ENCODE results near the gene HM13.

Gene HM13

GRCh38 chr20:31551163-31552081 lies 37.2 kb downstream of the HM13 start:
- H3K4me1 ChIP-seq: peaks cover 0 to 14% (median 6%) of the 10 kb centered on the region in 4 donors
- intact Hi-C loops (cut with DNase I; ENCODE audit: low total_unique reads): no loop called here
- H3K27ac ChIP-seq: no peak overlapping the region
- no peaks in the 10 kb centered on the region for H3K9me3 ChIP-seq
- H3K4me3 ChIP-seq: no peak overlapping the region
- no peak for DNase-seq
- H3K27me3 ChIP-seq: no peaks in the 10 kb centered on the region
- TF ChIP-seq CTCF (IDR thresholded peaks at IDR 0.05): no peak
- peaks cover 32 to 83% (median 68%) of the 10 kb centered on the region in 3 donors for H3K36me3 ChIP-seq

GRCh38 chr20:31555203-31555775 lies 41.0 kb downstream of the HM13 start:
- intact Hi-C loops (cut with DNase I; ENCODE audit: low total_unique reads): no loop called here
- no peak overlapping the region for H3K27ac ChIP-seq
- peaks cover 14 to 63% (median 61%) of the 10 kb centered on the region in 3 donors for H3K36me3 ChIP-seq
- H3K4me1 ChIP-seq: peaks cover 0 to 7% (median 6%) of the 10 kb centered on the region in 4 donors
- no peak for TF ChIP-seq CTCF (IDR thresholded peaks at IDR 0.05)
- no peaks in the 10 kb centered on the region for H3K9me3 ChIP-seq
- H3K27me3 ChIP-seq: no peaks in the 10 kb centered on the region
- H3K4me3 ChIP-seq: no peak overlapping the region
- DNase-seq: no peak

GRCh38 chr20:31559704-31560093 lies 45.5 kb downstream of the HM13 start:
- Histone ChIP-seq H3K9me3 (no peaks in the 10 kb centered on the region), H3K27ac (peak overlapping the region; percentile 72 to 75), H3K4me1 (peaks cover 0 to 29% (median 23%) of the 10 kb centered on the region in 4 donors), H3K36me3 (peaks cover 29 to 57% (median 54%) of the 10 kb centered on the region in 3 donors), H3K27me3 (no peaks in the 10 kb centered on the region), H3K4me3 (no peak overlapping the region)
- intact Hi-C loops (cut with DNase I; ENCODE audit: low total_unique reads): loop anchor here (10.0 kb wide), 1 partner anchor 165 kb away; the partner anchor contains the start of gene BCL2L1
- TF ChIP-seq CTCF (IDR thresholded peaks at IDR 0.05): no peak
- DNase-seq: no peak

GRCh38 chr20:31560094-31560745 lies 46.0 kb downstream of the HM13 start:
- Histone ChIP-seq H3K27me3 (no peaks in the 10 kb centered on the region), H3K4me3 (no peak overlapping the region), H3K27ac (peak overlapping the region; percentile 72 to 75), H3K4me1 (peaks cover 0 to 29% (median 23%) of the 10 kb centered on the region in 4 donors), H3K9me3 (no peaks in the 10 kb centered on the region), H3K36me3 (peaks cover 29 to 55% (median 53%) of the 10 kb centered on the region in 3 donors)
- DNase-seq: peak; percentile 67 to 88
- intact Hi-C loops (cut with DNase I; ENCODE audit: low total_unique reads): loop anchor here (10.0 kb wide), 1 partner anchor 165 kb away; the partner anchor contains the start of gene BCL2L1
- TF ChIP-seq CTCF (IDR thresholded peaks at IDR 0.05): peak; percentile 86 to 87

GRCh38 chr20:31560746-31561598 lies 46.7 kb downstream of the HM13 start:
- peak; percentile 50 to 81 for DNase-seq
- H3K27me3 ChIP-seq: no peaks in the 10 kb centered on the region
- peak overlapping the region; percentile 72 to 75 for H3K27ac ChIP-seq
- H3K36me3 ChIP-seq: peaks cover 28 to 51% (median 51%) of the 10 kb centered on the region in 3 donors
- H3K4me3 ChIP-seq: no peak overlapping the region
- peaks cover 0 to 29% (median 23%) of the 10 kb centered on the region in 4 donors for H3K4me1 ChIP-seq
- H3K9me3 ChIP-seq: no peaks in the 10 kb centered on the region
- intact Hi-C loops (cut with DNase I; ENCODE audit: low total_unique reads): loop anchor here (10.0 kb wide), 1 partner anchor 164 kb away; the partner anchor contains the start of gene BCL2L1
- no peak for TF ChIP-seq CTCF (IDR thresholded peaks at IDR 0.05)

Data from tibial artery (tissue), 4 donors.